Heart left ventricle (tissue), 13 donors: Measurements from ENCODE around the gene PPP4R1.

Experiments
- POLR2A ChIP-seq, 2 donors: fragments of 450-650 bp; IDR thresholded peaks; one replicate each; pipeline ENCODE4 v1.6.1; 2017; ENCODE audit warnings: antibody characterized with exemption in 2 of 2, mild to moderate bottlenecking in 2 of 2, moderate library complexity in 2 of 2
- TF ChIP-seq, protein P1 (sequence below), 12 donors: fragments of 200-600 bp; sonication (generic) in 4 of 12; IDR thresholded peaks; one replicate each; pipeline versions ENCODE4 v1.5.0 to v1.8.0; 2018 to 2022; ENCODE audit warnings: antibody characterized with exemption in 12 of 12, mild to moderate bottlenecking in 5 of 12
- donor health status: ischemic (EF 13 %, LVEDD 7.1; RV severe dilation, severe dysfunction).
- donor health status: DM: no; HTN: yes; CAD: no.
- donor health status: DM: no; HTN: no; CAD: no.
- donor health status: ischemic (EF 25% LVEDD 6.9; RV normal size, moderate dysfunction).
- donor health status: ischemic (EF 25% LVEDD 5.7; RV mildly dilated, moderate dysfunction).
- donor health status: ischemic (EF 35%, LVEDD 5.7; RV mildly dilated, moderate dysfunction).
- donor health status: nonischemic (EF 11% LVEDD 7.7; RV severe dilation, severe dysfunction).
- donor health status: DM: yes; HTN: yes; CAD: no.
- donor health status: PGD.
- donor health status: ischemic (EF 29% LVEDD 5.4; RV normal size, mild dysfunction).
- donor health status: nonischemic (EF 23%, LVEDD 6.1; RV moderate dilation, normal function).

DNA sequence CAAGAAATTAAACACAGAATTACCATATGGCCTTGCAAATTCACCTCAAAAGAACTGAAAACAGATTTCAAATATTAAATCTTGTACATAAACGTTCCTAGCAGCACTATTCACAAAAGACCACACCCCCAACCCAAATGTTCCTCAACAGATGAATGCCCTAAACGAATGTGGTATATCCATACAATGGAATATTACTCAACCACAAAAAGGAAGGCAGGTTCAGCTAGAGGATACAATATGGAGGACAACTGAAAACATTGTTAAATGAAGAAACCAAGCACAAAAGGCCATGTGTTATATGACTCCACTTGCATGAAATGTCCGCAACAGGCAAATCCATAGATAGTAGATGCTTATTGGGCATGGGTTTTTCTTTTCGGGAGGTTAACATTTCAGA, 61.7 kb downstream of the PPP4R1 start:
- TF ChIP-seq, protein P1, sequence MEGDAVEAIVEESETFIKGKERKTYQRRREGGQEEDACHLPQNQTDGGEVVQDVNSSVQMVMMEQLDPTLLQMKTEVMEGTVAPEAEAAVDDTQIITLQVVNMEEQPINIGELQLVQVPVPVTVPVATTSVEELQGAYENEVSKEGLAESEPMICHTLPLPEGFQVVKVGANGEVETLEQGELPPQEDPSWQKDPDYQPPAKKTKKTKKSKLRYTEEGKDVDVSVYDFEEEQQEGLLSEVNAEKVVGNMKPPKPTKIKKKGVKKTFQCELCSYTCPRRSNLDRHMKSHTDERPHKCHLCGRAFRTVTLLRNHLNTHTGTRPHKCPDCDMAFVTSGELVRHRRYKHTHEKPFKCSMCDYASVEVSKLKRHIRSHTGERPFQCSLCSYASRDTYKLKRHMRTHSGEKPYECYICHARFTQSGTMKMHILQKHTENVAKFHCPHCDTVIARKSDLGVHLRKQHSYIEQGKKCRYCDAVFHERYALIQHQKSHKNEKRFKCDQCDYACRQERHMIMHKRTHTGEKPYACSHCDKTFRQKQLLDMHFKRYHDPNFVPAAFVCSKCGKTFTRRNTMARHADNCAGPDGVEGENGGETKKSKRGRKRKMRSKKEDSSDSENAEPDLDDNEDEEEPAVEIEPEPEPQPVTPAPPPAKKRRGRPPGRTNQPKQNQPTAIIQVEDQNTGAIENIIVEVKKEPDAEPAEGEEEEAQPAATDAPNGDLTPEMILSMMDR (IDR thresholded peaks at IDR 0.05) = no peak
- no peak for TF ChIP-seq POLR2A (IDR thresholded peaks at IDR 0.05)
